GM19023 (cell line): Measurements from ENCODE around the gene LGALS1.
A peak's percentile ranks its signal among the peaks of the same experiment; 100 is the strongest.

Source experiments
- ATAC-seq: cut with Tn5 transposase; IDR thresholded peaks from one replicate; pipeline ENCODE4 v1.9.1; 2021; ENCODE audit warnings: mild to moderate bottlenecking, moderate library complexity; ENCODE audit not compliant: unreplicated experiment

The LGALS1 gene

GRCh38 chr22:37661160-37661924, 14.1 kb upstream of the LGALS1 start:
- no peak for ATAC-seq

GRCh38 chr22:37662039-37662438, 13.4 kb upstream of the LGALS1 start:
- ATAC-seq, result no peak

GRCh38 chr22:37663521-37664140, 11.8 kb upstream of the LGALS1 start:
- ATAC-seq, result no peak

- ATAC-seq, result no peak
These were observed 11.0 kb upstream of the LGALS1 start for GRCh38 chr22:37664249-37665101.

- no peak for ATAC-seq
These were observed 9.9 kb upstream of the LGALS1 start for GRCh38 chr22:37665487-37665886.

- ATAC-seq, result no peak
These were observed 5.8 kb upstream of the LGALS1 start for GRCh38 chr22:37669586-37669985.

- no peak for ATAC-seq
These were observed 3.1 kb upstream of the LGALS1 start for GRCh38 chr22:37672206-37672919.

GRCh38 chr22:37672920-37673455, 2.4 kb upstream of the LGALS1 start:
- ATAC-seq, result no peak

- ATAC-seq, result no peak
These were observed 1.2 kb upstream of the LGALS1 start for GRCh38 chr22:37674248-37674647.

- ATAC-seq, result no peak
These were observed 697 bp downstream of the LGALS1 start for GRCh38 chr22:37675930-37676735.

- ATAC-seq, result peak; percentile 56
These were observed 1.5 kb downstream of the LGALS1 start for GRCh38 chr22:37676736-37677492.

- ATAC-seq, result peak; percentile 6
These were observed 2.1 kb downstream of the LGALS1 start for GRCh38 chr22:37677493-37677974.

GRCh38 chr22:37678372-37678771, 2.9 kb downstream of the LGALS1 start:
- no peak for ATAC-seq

GRCh38 chr22:37679670-37680069, 4.2 kb downstream of the LGALS1 start:
- no peak for ATAC-seq

- ATAC-seq, result no peak
These were observed 4.9 kb downstream of the LGALS1 start for GRCh38 chr22:37680191-37680851.

GRCh38 chr22:37681001-37681424, 5.6 kb downstream of the LGALS1 start:
- no peak for ATAC-seq

- no peak for ATAC-seq
These were observed 6.2 kb downstream of the LGALS1 start for GRCh38 chr22:37681556-37682049.
